Measurements from ENCODE around the gene EFNA4. TPM values are rescaled to one million over a fixed set of nuclear protein-coding genes. Genes with fewer than 3 reads are reported as not detected.

Gene EFNA4
- total and polyA plus RNA-seq, 7 donors: 0.39 to 1.3 (median 0.83) TPM

- Histone ChIP-seq H3K4me1 (peaks cover 12% of the 10 kb centered on the region), H3K4me3 (no peak overlapping the region), H3K27ac (no peak overlapping the region), H3K27me3 (ENCODE audit: insufficient read depth in 3 of 3, low read length in 2 of 3) (no peaks in the 10 kb centered on the region), H3K36me3 (ENCODE audit: insufficient read depth in 1 of 2, low read depth in 1 of 2) (no peaks in the 10 kb centered on the region), H3K9me3 (no peaks in the 10 kb centered on the region)
- 76 to 85% (median 84%) methylated on average over 10 to 12 of the region's 12 CpGs for WGBS, 3 donors
- DNase-seq: no peak
- no peak for ATAC-seq
- no peak for TF ChIP-seq CTCF (IDR thresholded peaks at IDR 0.05)
- intact Hi-C loops (cut with DNase I): loop anchor here in 1 of 2 donors (5.0 kb wide), 1 partner anchor 39 kb away; no protein-coding TSS in a partner anchor
Observed at GRCh38 chr1:155043301-155043702, 20.2 kb upstream of the EFNA4 start.

GRCh38 chr1:155043793-155044192 is 19.7 kb upstream of the EFNA4 start:
- no peak for TF ChIP-seq CTCF (IDR thresholded peaks at IDR 0.05)
- intact Hi-C loops (cut with DNase I): loop anchor here (2.0 to 5.0 kb wide), 2 partner anchors 35 to 39 kb away; no protein-coding TSS in a partner anchor
- Histone ChIP-seq H3K9me3 (no peaks in the 10 kb centered on the region), H3K4me3 (no peak overlapping the region), H3K4me1 (peaks cover 14% of the 10 kb centered on the region), H3K27ac (no peak overlapping the region), H3K27me3 (ENCODE audit: insufficient read depth in 3 of 3, low read length in 2 of 3) (no peaks in the 10 kb centered on the region), H3K36me3 (ENCODE audit: insufficient read depth in 1 of 2, low read depth in 1 of 2) (no peaks in the 10 kb centered on the region)
- ATAC-seq (no peak), DNase-seq (no peak)
- 69 to 81% (median 73%) methylated on average over 3 of the region's 3 CpGs for WGBS, 3 donors

- Histone ChIP-seq H3K4me1 (peaks cover 20% of the 10 kb centered on the region), H3K4me3 (no peak overlapping the region), H3K36me3 (ENCODE audit: insufficient read depth in 1 of 2, low read depth in 1 of 2) (no peaks in the 10 kb centered on the region), H3K9me3 (no peaks in the 10 kb centered on the region), H3K27ac (peak overlapping the region; percentile 34), H3K27me3 (ENCODE audit: insufficient read depth in 3 of 3, low read length in 2 of 3) (no peaks in the 10 kb centered on the region)
- intact Hi-C loops (cut with DNase I): loop anchor here (2.0 to 5.0 kb wide), 2 partner anchors 36 to 38 kb away; no protein-coding TSS in a partner anchor
- ATAC-seq (no peak), DNase-seq (no peak)
- no peak for TF ChIP-seq CTCF (IDR thresholded peaks at IDR 0.05)
- WGBS, 3 donors: 82 to 91% (median 84%) methylated on average over 6 of the region's 6 CpGs
Observed at GRCh38 chr1:155044365-155044764, 19.2 kb upstream of the EFNA4 start.

- 30 to 34% (median 31%) methylated on average over 7 of the region's 7 CpGs for WGBS, 3 donors
- peak overlapping the region; percentile 34 for H3K27ac ChIP-seq
- H3K4me1 ChIP-seq: peaks cover 27% of the 10 kb centered on the region
- TF ChIP-seq CTCF (IDR thresholded peaks at IDR 0.05): peak; percentile 84
- DNase-seq (peak; percentile 80 to 92), ATAC-seq (peak; percentile 95 to 98 (median 97))
- intact Hi-C loops (cut with DNase I): loop anchor here (1.0 to 5.0 kb wide), 4 partner anchors 16 to 39 kb away; no protein-coding TSS in a partner anchor
- no peaks in the 10 kb centered on the region for H3K27me3 ChIP-seq (ENCODE audit: insufficient read depth in 3 of 3, low read length in 2 of 3)
- H3K9me3 ChIP-seq: no peaks in the 10 kb centered on the region
- H3K4me3 ChIP-seq: no peak overlapping the region
- H3K36me3 ChIP-seq (ENCODE audit: insufficient read depth in 1 of 2, low read depth in 1 of 2): no peaks in the 10 kb centered on the region
Observed at GRCh38 chr1:155044812-155045657, 18.5 kb upstream of the EFNA4 start.

Measured in psoas muscle (tissue), 8 donors.